GM18502 (cell line): ENCODE measurements around the gene RGS4.

Experiments used
- ATAC-seq: cut with Tn5 transposase; IDR thresholded peaks from one replicate; pipeline ENCODE4 v1.9.1; 2021; ENCODE audit warnings: mild to moderate bottlenecking; ENCODE audit not compliant: unreplicated experiment, poor library complexity

RGS4 gene

DNA sequence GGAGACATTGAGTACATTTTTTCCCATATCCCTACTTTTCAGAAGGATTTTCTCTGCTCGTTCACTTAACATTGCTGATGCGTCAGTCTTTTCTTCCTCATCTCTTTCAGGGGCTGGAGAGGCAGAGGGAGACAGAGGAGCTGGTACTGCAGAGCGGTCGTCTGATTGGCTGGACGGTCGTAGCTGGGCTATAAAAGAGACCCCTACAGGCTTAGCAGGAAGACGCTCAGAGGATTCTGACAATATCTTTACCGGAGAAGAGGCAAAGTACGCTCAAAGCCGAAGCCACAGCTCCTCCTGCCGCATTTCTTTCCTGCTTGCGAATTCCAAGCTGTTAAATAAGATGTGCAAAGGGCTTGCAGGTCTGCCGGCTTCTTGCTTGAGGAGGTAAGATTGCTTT lies at the start of gene RGS4:
TSS of gene RGS4 (plus strand) at position 220 of the 400 bp plus-strand sequence. CDS start at position 344, 124 bp downstream.
- ATAC-seq, result no peak

GRCh38 chr1:163022129-163022528 lies 47.0 kb upstream of the RGS4 start:
- no peak for ATAC-seq

GRCh38 chr1:163027610-163028009 lies 41.6 kb upstream of the RGS4 start:
- ATAC-seq, result no peak

DNA sequence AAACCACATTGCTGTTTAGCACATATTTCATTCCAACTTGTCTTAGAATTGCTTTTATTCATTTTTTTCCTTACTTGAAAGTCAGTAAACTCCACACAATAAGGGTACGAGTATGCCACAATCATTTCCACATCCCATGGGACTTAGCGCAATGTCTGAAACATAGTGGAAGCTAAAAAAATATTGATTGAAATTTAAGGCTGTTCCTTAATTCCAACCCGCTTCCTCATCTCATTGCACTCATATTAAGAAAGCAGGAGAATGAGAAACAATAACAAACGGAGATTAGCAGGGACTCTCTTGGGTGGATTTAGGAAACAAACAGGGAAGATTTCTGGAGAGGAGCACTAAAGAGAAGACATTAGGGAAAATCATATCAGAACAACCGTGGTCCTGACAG lies 39.3 kb upstream of the RGS4 start:
- no peak for ATAC-seq

DNA sequence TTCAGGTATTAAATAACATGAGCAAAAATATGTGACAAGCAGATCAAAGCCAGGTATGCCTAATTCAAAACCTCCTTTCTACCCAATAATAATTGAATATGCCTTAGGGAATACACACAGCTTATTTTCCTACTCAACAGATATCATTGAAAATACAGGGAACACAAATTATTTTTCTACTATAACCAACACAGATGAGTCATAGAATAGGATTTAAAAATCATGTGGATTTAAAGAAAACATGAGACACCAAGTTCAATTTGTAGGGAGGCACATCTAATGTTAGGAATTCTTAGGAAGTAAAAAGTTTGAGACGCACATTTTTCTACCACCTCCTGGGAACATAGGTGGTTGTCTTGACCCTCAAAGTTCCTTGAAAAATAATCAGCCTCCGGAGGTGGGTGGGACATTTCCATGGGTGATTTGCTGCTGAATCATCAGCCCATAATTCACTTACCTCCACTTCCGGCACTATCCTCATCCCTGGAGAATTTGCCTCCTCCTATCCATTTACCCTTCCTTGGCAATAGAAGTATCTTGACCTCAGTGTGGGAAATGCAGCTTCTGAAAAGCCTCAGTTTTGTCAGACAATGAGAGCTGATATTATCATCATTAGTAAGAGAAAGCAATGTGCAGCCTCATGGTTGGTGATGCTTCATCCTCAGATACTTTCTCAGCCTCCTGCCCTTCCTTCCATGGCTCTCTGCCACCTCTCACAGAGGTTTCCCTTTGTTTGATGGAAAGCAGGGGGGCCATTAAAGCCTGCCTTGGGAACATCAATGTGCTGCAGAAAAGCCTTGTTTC lies 33.5 kb upstream of the RGS4 start:
- no peak for ATAC-seq

DNA sequence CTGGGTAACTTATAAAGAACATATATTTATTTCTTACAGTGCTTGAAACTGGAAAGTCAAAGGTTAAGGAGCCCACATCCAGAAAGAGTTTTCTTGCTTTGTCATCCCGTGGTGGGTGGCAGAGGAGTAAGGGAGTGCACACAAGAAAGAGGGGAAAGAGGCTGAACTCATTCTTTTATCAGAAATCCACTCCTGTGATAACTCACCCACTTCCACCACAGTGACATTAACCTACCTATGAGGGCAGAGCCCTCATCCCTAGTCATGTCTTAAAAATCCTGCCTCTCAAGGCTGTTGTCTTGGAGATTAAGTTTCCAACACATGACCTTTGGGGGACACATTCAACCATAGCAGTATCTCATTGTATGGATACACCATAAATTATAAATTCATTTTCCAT lies 32.5 kb upstream of the RGS4 start:
- no peak for ATAC-seq

- no peak for ATAC-seq
These were observed 30.0 kb upstream of the RGS4 start for GRCh38 chr1:163038928-163039706.

DNA sequence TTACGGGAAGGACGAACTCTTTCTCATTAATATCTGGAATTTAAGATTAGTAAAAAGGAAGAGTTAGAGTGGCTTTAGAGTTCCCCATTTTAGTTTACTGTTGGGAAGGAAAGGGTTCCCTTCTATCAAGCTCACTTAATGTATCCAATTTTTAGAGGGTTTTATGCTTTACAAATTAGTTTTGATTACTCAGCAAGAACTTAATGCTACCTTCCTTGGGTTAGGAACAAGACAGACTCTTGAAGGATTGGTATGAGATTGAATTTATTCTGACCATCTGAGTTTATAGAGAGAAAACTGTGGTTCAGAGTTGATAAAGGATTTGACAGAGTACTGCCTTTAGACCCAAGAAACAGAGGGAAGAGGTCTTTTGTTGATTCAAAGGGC lies 29.5 kb upstream of the RGS4 start:
- no peak for ATAC-seq

GRCh38 chr1:163046071-163046470 lies 23.1 kb upstream of the RGS4 start:
- no peak for ATAC-seq

- no peak for ATAC-seq
These were observed 21.1 kb upstream of the RGS4 start for GRCh38 chr1:163047951-163048659.

DNA sequence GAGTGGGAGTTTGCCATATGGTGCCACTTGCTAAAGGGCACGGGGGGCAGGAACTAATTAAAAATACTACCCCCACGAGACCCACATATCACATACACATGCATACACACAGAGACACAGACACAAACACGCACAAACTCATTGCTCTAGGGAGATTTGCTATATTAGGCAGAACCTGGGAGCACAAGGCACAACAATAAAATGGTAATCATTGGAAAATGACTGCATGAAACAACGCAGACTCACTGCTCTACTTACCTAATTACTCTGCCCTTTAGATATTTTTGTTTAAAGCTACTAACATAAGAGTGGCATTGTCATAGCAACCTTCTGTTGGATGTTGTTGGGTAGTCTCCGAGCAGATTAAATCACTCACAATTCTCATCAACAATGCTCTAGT lies 20.3 kb upstream of the RGS4 start:
- no peak for ATAC-seq

GRCh38 chr1:163049296-163049695 lies 19.9 kb upstream of the RGS4 start:
- no peak for ATAC-seq

DNA sequence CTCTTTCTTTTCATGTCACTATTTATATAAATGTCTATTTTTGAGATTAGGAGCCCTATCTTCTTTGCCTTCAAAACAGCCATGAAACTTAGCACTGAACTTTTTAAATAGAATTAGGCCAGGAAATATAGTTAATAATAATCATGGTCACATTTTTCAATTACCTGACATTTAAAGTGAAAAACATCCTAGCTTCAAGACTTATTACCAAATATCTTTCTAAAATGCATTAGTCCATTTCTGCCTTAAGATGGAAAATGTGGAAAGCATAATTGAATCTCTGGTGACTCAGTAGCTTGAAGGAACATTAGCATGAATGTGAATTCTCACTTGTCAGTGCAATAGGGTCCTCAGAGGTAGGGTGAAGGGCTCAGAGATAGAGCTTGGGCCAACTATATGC lies 18.7 kb upstream of the RGS4 start:
- no peak for ATAC-seq

- ATAC-seq, result no peak
These were observed 15.0 kb upstream of the RGS4 start for GRCh38 chr1:163054181-163054591.

DNA sequence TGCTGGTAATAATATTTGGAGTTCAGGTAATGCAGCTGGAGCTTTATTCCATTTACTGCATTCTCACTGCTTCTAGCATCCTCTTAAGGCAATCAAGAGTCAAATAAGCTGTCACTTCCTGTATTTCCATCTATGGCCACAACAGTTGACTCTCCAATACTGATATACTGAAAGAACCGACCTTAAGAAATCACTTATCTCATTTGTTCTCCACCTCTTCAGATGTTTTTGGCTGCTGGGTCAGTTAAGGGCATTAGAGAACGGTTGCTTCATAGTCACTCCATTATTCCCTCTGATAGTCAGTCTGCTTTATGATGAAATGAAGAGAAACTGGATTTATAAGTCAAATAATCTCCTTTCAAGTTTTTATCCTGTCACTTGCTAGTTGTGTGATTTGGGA lies 14.2 kb upstream of the RGS4 start:
- no peak for ATAC-seq

GRCh38 chr1:163055531-163055930 lies 13.6 kb upstream of the RGS4 start:
- no peak for ATAC-seq

- no peak for ATAC-seq
These were observed 12.3 kb upstream of the RGS4 start for GRCh38 chr1:163056831-163057230.

GRCh38 chr1:163060343-163061007 lies 8.7 kb upstream of the RGS4 start:
- ATAC-seq, result no peak

- no peak for ATAC-seq
These were observed 6.0 kb upstream of the RGS4 start for GRCh38 chr1:163063143-163063542.

- no peak for ATAC-seq
These were observed 5.6 kb upstream of the RGS4 start for GRCh38 chr1:163063610-163064009.

DNA sequence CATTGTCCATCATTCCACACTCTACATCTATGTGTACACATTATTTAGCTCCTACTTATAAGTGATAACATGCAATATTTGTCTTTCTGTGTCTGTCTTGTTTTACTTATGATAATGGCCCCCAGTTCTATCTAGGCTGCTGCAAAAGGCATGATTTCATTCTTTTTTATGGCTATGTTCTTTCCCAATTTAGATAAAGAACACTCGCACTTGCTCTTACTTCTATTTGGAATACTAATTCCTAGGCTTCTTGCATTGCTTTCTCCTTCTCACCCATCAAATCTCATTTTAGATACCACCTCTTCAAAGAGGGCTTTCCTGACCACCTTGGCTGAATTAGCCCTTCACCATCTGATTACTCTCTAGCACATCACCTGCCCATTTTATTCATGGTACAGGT lies 3.0 kb upstream of the RGS4 start:
- ATAC-seq, result no peak
